GM18498 (cell line): ENCODE results near the gene EDN2.

Experiments
- ATAC-seq: cut with Tn5 transposase; IDR thresholded peaks from one replicate; pipeline ENCODE4 v1.9.1; 2021; ENCODE audit warnings: mild to moderate bottlenecking, moderate library complexity; ENCODE audit not compliant: unreplicated experiment

Gene EDN2

DNA sequence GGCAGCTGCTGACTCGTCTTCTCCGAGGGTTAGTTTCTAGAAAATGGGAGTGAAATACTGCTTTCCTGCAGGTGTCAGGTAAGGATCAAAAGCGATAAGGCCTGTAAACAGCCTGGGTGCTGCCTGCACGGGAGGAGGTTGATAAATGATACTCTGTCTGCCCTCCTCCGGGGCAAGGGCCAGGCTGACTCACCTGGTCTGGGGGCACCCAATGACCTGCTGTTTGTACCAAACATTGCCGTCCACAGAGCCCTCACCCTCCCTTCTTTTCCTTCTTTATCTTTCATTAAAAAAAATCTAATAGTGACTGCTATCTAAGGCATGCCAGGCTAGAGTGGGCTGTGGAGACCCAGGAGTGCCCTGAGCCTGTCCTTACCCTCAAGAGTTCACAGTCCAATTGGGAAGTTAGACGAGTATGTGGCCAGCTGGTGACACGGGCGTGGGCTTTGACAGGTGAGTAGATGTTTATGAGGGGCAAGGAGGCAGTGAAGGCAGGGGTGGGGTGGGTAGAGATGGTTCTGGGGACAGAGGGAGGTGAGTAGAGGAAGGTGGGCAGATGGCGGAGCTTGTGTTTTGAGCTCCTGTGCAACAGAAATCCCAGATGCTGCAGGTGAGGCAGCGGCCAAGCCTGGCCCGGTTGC lies 16.2 kb downstream of the EDN2 start:
- ATAC-seq = no peak

DNA sequence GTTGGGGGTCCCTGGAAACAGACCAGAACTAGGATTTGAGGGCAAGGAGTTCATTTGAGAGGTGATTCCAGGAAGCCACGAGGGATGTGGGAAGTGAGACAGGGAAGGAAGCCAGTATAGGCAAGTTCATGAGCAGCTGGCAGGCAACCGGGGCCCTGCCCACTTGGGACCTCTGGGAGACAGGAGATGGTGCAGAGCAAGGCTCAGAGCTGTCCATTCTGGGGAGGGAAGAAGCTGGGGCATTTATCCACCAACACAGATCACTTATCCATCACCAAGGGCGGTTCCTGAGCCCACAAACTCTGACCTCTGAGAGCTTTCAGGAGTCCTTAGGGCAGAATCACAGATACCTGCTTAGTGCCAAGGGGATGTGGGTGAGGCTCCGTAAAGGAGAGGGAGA lies 16.8 kb downstream of the EDN2 start:
- ATAC-seq = no peak

- no peak for ATAC-seq
Observed at GRCh38 chr1:41466146-41466545, 18.3 kb downstream of the EDN2 start.

DNA sequence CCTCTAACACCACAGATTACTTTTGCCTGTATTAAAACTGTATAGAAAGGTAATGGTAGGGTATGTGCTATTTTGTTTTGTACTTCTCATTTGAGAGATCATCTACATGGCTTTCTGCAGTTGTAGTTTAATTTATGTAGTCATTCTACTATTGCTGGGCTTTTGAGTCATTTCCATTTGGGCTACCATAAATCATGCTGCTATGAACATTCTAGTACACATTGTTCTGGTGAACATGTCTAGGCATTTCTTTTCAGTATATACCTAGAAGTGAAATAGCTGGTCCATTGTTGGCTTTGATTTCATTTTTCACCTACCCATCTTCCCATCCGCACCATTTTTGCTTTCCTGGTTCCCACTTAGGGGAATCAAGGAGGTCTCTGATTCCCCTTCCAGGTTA lies 18.7 kb downstream of the EDN2 start:
- no peak for ATAC-seq

DNA sequence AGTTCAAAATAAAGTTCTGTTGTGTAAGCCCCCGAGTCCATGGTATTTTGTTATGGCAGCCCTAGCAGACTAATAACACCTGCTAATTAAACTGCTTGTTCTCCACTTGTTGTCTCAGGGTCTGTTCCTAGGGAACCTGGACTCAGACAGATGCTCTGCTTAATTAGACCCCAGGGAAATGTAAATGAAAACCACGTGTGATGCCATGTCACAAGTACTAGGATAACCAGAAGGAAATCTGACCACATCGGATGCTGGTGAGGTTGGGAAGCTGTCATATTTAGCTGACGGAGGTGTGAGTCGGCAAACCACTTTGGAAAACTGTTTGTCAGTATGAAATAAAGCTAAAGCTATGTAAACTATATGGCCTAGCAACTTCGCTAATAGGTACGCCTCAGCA lies 19.6 kb downstream of the EDN2 start:
- no peak for ATAC-seq

DNA sequence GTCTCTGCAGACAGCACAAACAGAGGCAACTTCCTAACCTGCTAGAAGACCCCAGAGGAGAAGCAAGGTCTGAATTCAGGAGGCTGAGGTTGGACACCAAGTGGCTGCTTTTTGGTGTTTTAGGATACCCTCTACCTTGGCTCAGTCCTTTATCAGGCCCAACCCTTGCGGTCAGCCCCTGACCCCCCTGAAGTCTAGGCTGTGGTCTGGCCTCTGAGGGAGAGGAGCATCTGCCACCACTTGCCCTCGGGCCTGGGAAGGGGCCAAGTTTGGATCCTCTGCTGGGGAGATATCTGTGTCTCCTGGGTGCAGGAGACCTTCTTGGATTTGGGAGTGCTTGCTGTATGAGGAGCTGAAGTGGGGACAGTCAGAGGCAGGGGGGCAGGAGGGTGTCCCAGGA lies 21.0 kb downstream of the EDN2 start:
- no peak for ATAC-seq

GRCh38 chr1:41462680-41463004 lies 21.8 kb downstream of the EDN2 start:
- ATAC-seq = no peak

GRCh38 chr1:41461790-41462679 lies 22.4 kb downstream of the EDN2 start:
- no peak for ATAC-seq

DNA sequence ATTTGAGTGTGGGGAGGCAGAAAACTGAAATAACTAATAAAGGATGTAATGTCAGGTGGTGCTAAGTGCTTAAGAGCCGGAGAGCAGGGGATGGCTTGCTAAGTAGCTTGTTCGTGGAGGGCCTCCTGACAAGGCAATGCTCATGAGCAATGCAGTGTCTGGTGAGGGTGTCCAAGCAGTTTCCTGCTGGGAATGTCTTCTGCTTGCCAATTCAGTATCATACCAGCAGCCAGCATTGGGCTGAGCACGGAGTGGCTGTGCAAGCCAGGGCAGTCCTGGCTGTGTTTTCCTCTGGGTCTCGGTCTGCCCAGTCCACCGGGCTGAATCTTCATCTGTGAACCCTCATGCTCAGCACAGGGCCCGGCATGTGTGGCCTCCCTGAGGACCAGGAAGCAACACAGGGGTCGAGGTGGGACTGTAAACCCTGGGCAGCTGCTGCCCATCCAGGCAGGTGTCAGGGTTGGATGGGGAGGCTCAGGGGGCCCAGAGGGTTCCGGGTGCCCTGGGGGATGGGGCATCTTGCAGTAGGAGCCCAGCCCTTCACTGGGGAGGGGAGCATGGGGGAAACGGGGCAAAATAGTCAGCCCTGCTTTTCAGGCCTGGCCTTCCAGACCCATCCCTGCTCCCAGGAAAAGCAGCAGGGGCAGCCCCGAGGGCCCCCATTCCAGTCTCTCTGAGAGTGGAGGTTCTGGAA lies 27.5 kb downstream of the EDN2 start:
- no peak for ATAC-seq

DNA sequence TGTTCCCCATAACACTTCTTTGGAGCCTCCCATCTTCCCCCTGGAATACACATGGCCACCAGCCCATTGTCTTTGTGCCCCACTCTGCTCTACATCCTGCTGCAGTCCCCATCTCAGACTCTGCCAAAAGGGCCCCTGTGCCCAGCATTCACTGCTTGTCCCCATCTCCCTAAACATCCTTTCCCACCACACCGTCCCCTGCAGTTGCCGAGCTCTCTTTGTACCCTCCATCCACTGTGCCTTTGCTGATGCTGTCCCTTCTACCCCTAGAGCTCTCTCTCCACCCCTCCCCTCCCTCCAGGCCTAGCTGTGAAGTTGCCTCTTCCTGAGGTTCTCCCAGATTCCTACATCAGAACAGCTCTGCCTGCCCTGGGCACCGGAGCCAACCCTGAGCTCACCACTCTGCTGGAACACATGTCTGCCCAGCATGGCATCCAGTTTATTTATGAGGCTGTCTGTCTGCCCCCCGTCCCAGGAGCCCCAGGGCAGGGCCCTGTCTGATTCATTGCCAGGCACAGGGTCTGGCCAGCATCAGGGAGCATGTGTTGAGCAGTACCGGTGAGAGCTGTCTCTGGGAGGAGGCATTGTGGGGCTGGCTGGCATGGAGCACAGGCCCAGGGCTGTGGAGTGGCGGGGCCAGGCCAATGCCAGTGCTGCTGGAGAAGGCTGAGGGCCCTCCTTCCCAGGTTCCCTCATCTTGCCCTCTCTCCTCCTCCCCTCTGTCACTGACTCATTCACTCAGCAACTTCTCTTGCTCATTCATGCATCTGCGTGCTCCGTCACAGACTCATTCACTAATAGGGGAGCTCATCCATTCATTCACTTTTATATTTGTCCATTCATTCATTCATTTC lies 28.8 kb downstream of the EDN2 start:
- no peak for ATAC-seq

DNA sequence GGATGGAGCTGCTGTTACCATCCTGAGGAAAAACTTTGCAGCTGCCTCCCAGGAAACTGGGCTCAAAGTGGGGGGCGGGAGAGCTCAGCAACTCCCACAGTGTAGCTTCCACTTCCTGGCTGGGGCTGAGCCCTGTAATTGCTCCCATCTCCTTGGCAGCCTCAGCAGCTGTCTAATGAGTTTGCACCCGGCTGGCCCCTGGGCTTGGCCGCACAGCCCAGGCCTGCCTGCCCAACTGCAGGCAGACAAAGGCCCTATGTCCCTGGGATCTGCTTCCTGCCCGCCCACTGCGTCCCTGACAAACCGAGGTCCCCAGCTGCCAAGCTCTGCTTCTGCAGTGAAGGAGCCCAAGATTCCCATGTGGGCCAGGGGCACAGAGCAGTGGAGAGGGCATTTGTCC lies 30.1 kb downstream of the EDN2 start:
- ATAC-seq = no peak

- ATAC-seq = no peak
Observed at GRCh38 chr1:41452704-41453290, 31.7 kb downstream of the EDN2 start.

GRCh38 chr1:41450747-41451285 lies 33.7 kb downstream of the EDN2 start:
- ATAC-seq = no peak

GRCh38 chr1:41449326-41449921 lies 35.1 kb downstream of the EDN2 start:
- ATAC-seq = no peak

DNA sequence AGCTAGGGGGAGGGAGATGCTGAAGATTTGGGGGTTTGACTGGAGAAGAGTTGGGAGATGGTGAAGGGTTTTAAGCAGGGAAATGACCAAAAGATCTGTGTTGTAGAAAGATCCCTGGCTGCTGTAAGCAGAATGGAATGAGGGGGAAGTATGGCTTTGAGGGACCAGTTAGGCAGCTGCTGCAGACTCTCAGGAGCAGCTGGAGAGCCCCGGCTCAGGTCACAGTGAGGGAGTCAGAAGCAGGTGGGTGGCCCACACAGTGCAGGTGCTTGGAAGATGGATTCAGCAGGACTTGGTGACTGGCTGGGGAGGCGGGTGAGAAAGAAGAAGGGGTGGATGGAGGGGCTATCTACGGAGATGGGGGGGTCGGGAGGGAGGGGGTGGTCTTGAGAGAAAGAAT lies 35.7 kb downstream of the EDN2 start:
- ATAC-seq = no peak

GRCh38 chr1:41447995-41448770 lies 36.3 kb downstream of the EDN2 start:
- ATAC-seq = no peak

GRCh38 chr1:41446851-41447610 lies 37.5 kb downstream of the EDN2 start:
- no peak for ATAC-seq

- ATAC-seq = no peak
Observed at GRCh38 chr1:41444785-41445184, 39.7 kb downstream of the EDN2 start.

DNA sequence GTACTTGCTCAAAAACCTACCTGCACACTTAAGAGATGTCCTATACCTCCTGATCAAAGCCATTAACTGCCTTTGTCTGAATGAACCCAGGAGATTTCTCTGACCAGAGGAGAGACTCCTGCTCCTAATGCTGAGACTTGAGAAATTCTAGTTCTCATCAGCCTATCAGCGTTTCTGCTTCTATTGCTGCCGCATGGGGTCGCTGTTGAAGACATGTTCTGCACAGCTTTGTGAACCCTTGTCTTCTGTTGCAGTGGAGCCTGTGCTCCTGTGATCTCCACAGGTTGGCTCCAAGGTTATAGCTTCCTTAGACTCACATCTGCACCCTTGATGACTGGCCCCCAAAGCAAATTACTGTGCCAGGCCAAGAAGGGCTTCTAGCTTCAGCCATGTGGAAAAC lies 40.2 kb downstream of the EDN2 start:
- ATAC-seq = no peak
